NT2/D1 (cell line): ENCODE measurements around the gene SMARCE1.

Source experiments
- SUZ12 ChIP-seq: IDR thresholded peaks from 2 replicates; pipeline ENCODE4 v1.6.1; 2011; ENCODE audit not compliant: insufficient read length, insufficient read depth; ENCODE audit errors: extremely low read depth
- YY1 ChIP-seq: IDR thresholded peaks from 2 replicates; pipeline ENCODE4 v1.6.1; 2011; ENCODE audit not compliant: insufficient read length, insufficient read depth
- ZNF274 ChIP-seq: IDR thresholded peaks from 2 replicates; pipeline ENCODE4 v1.6.1; 2011; ENCODE audit warnings: mild to moderate bottlenecking, low read depth, low read length

DNA sequence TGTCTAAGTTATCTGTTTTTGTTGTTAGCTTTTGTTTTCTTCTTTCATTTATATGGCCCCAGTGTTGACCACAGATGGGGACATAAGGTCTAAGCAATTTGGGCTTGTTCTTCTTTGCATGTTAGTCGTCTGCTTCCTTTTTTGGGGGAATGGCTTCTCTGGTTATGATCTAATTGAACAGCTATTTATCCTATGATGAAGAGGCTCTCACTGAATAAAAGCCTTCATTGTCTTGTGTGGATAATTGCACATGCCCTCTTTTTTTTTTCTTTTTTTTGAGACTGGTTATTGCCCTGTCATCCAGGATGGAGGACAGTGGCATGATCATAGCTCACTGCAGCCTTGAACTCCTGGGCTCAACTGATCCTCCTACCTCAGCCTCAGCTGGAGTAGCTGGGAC lies 13.7 kb downstream of the SMARCE1 start:
- TF ChIP-seq YY1, result no peak
- TF ChIP-seq ZNF274, result no peak
- no peak for TF ChIP-seq SUZ12
